ENCODE results near the gene CASS4. TPM values are rescaled to one million over a fixed set of nuclear protein-coding genes. Genes with fewer than 3 reads are reported as not detected.
A peak's percentile ranks its signal among the peaks of the same experiment; 100 is the strongest.

The CASS4 gene
- total and polyA plus RNA-seq, 9 of the 15 experiments (the other 6 are each of a cell fraction or from before 2014, with no cell fraction given) = 8.1 to 53.8 (median 26.7) TPM

- H3K27ac ChIP-seq (ENCODE audit: extremely low read depth, low read depth, low read length) = no peak overlapping the region
- no peak for TF ChIP-seq CBFA2T3 (IDR thresholded peaks at IDR 0.05)
- no peak for TF ChIP-seq FOXP4 (CRISPR knock-in tag; IDR thresholded peaks at IDR 0.05; ENCODE audit: borderline replicate concordance)
- no peak for TF ChIP-seq EHMT2 (IDR thresholded peaks at IDR 0.05)
- TF ChIP-seq TFE3 (CRISPR knock-in tag; IDR thresholded peaks at IDR 0.05) = peak; percentile 46; the same call in 1 of the 2 replicates
- TF ChIP-seq ZNF75A (CRISPR knock-in tag; IDR thresholded peaks at IDR 0.05) = no peak
- no peak overlapping the region for H3K9ac ChIP-seq (ENCODE audit: insufficient read depth in 1 of 2, low read depth in 2 of 2, low read length in 2 of 2)
- no peaks in the 10 kb centered on the region for H3K27me3 ChIP-seq (ENCODE audit: control insufficient read depth in 2 of 2, insufficient read depth in 2 of 2, low read length in 2 of 2)
- no TSS peak for BruUV-seq (replicated peaks)
- no peaks in the 10 kb centered on the region for H3K79me2 ChIP-seq (ENCODE audit: control insufficient read depth, insufficient read depth, low read length)
- FAIRE-seq (no peak), ATAC-seq (no peak), DNase-seq (ENCODE audit: extremely low read depth in 1 of 4, low spot score in 3 of 4) (no peak)
- ChIA-PET CTCF (ENCODE audit: low intra/inter-chr PET ratio) (no interaction called here), POLR2A (interaction anchor here (0.6 to 1.7 kb wide), 3 partner anchors 9 to 66 kb away, joined by 3 to 4 read pairs (median 3); no protein-coding TSS in a partner anchor)
- H3K36me3 ChIP-seq (ENCODE audit: control insufficient read depth, insufficient read depth, low read length) = peaks cover 82% of the 10 kb centered on the region
- WGBS (ENCODE audit: insufficient coverage, low coverage, missing lambda C conversion rate) = 90% methylated on average over 7 of the region's 7 CpGs
- no peaks in the 10 kb centered on the region for H3K9me3 ChIP-seq (replicated peaks; ENCODE audit: control insufficient read depth, insufficient read depth, low read depth, low read length)
- H3K9me1 ChIP-seq (ENCODE audit: control insufficient read depth, insufficient read depth, low read length) = no peaks in the 10 kb centered on the region
- no peaks in the 10 kb centered on the region; the same call in 1 of the 2 replicates for H4K20me1 ChIP-seq (replicated peaks; ENCODE audit: control insufficient read depth, insufficient read depth, low read length)
- no peak overlapping the region for H2AFZ ChIP-seq (ENCODE audit: low read depth, low read length)
- H3K4me1 ChIP-seq (replicated peaks in 1 of 2; ENCODE audit: control insufficient read depth in 2 of 2, insufficient read depth in 2 of 2, low read length in 2 of 2) = no peaks in the 10 kb centered on the region
- in situ Hi-C loops (cut with MboI) = no loop called here
- H3K4me3 ChIP-seq = no peak overlapping the region
- intact Hi-C loops (cut with micrococcal nuclease) = no loop called here
- H3K4me2 ChIP-seq (ENCODE audit: insufficient read depth, low read length) = no peak overlapping the region
Measured at GRCh38 chr20:56483970-56484369, 71.9 kb downstream of the CASS4 start.
